Stimulated activated CD8-positive, alpha-beta memory T cell treated with anti-CD3 and anti-CD28 coated beads, Interleukin-4, amount 100 ng/mL, for 1 hour (primary cell): Measurements from ENCODE around the gene CPNE9.
A peak's percentile ranks its signal among the peaks of the same experiment; 100 is the strongest.
"Not testable (repeated sequence)": the region's sequence is repeated elsewhere in the genome, so short reads cannot be mapped to it uniquely, and the experiment has no call there.

ENCODE experiments used
- DNase-seq, 2 donors: peaks; one replicate each; pipeline ENCODE4 v3.0.0-alpha.2; 2020; ENCODE audit warnings: low read depth in 2 of 2, low spot score in 1 of 2

Gene CPNE9

DNA sequence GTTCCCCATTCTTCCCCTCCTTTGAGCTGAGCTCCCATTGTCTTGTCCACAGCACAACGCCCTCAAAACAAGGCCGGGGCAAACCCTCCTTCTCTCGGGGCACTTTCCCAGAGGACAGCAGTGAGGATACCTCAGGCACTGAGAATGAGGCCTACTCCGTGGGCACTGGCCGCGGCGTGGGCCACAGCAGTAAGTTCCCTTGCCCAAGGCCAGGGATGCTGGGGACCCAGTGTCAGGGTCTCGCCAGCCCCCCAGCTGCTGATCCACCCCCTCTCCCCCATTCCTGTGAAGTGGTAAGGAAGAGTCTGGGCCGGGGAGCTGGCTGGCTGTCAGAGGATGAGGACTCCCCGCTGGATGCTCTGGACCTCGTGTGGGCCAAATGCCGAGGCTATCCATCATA, 41.9 kb downstream of the CPNE9 start:
- DNase-seq: no peak

DNA sequence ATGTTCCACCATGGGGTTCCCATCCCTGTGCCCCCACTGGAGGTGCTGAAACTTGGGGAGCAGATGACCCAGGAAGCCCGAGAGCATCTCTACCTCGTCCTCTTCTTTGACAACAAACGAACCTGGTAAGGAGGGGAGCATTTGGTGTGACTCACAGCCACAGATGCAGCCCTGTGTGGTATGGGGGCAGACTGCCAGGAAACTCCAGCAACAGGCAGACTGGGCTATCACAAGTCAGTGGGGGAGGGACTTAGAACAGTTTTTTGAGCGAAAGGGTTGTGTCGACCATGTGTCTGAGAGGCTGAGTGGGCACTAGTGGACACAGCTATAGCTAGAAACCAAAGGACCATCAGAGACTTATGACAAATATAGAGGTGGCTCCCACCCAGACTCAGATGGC, 42.7 kb downstream of the CPNE9 start:
- no peak for DNase-seq

DNA sequence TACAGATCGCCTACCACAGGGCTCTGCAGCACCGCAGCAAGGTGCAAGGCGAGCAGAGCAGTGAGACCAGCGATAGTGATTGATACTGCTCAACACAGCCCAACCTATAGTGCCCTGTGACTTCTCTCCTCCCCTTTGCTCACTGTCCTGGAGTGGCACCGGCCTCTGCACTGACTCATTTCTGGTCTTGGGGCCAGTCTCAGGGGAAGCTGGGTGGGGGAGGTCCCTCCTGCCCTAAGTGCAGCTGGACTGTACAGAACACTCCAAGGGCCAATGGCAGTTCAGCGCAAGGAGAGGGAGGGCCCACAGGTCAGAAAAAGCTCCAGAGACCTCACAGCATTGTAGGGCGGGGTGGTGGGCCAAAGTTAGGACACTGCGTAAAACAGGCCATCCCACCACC, 43.6 kb downstream of the CPNE9 start:
- DNase-seq: no peak

DNA sequence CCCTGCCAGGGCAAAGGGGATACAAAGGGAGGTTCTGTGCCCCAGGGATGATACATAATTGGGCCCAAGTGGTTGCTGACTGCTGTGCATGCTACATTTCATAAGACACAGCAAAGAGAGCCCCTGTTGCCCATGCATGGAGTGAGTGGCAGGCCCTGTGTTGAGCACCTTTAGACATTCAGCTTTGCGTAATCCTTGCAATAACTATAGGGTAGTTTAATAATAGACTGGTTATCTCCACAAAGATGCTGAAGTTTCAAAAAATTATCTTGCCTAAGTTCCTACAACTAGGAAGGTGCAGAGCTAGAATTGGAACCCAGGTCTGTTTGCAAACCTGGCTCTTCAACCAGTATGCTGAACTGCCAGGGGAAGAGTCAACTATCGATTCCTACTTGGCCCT, 44.4 kb downstream of the CPNE9 start:
- no peak for DNase-seq

DNA sequence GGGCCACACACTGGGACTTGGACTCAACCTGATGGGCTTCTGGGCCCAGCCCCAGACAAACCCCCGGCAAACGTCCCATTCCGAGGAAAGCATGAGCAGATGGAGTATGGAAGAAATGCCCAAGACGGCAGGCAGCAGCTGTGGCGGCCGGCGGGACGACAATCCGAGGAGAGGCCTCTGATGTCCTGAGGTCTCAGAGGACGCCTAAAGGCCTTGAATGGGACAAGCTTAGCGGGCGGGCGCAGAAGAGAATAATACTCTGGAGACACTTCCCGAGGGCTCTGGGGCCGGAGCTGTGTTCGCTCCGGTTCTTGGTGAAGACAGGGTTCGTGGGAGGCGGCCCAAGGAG, 45.6 kb downstream of the CPNE9 start:
- DNase-seq: no peak

DNA sequence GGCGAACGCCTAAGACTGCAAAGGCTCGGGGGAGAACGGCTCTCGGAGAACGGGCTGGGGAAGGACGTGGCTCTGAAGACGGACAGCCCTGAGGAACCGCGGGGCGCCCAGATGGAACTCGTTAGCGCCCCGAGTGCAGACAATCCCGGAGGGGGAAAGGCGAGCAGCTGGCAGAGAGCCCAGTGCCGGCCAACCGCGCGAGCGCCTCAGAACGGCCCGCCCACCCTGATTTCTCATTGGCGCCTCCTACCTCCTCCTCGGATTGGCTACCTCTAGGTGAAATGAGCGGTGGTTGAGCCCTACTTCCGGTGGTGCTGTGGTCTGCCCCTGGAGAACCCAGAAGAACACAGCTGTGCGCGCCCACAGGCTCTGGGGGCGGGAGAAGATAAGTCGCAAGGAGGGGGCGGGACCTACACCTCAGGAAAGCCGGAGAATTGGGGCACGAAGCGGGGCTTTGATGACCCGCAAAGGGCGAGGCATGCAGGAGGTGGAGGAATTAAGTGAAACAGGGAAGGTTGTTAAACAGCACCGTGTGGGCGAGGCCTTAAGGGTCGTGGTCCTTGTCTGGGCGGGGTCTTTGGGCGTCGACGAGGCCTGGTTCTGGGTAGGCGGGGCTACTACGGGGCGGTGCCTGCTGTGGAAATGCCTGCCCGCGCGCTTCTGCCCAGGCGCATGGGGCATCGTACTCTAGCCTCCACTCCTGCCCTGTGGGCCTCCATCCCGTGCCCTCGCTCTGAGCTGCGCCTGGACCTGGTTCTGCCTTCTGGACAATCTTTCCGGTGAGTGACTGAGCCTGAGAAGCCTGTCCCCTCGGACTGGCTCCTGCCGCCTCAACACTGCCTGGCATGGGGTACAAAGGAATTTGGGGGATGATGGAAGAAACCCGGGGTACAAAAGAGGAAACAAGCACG, 46.3 kb downstream of the CPNE9 start, which contains the start of gene OGG1:
Gene OGG1, plus strand, starts transcription at position 308 of the 911 bp plus-strand sequence. Its CDS starts 335 bp downstream, at position 643.
- peak; percentile 85 to 90 for DNase-seq

DNA sequence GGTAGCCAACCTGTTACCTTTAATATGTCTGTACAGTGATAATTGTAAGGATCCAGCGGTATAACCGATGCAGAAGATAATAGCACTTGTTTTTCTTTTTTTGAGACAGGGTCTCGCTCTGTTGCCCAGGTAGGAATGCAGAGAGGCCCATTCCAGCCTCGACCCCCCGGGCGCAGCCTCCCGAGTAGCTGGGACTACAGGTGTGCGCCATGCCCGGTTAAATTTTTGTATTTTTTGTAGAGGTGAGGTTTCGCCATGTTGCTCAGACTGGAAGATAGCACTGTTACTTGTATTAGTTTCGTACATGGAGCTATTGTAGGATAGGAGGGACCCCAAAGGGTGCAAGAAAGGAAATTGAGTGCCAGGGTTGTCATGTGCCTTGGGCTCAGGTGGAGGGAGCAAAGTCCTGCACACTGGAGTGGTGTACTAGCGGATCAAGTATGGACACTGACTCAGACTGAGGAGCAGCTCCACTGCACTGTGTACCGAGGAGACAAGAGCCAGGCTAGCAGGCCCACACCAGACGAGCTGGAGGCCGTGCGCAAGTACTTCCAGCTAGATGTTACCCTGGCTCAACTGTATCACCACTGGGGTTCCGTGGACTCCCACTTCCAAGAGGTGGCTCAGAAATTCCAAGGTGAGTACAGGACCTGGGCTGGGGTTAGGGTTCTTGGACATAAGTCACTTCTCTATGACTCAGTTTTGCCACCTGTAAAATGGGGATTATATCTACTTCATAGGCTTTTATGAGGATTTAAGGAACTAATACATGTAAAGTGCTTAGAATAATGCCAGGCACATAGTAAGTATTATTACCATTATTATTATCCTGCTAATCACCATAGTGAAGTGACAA, 47.2 kb downstream of the CPNE9 start:
- DNase-seq: no peak

DNA sequence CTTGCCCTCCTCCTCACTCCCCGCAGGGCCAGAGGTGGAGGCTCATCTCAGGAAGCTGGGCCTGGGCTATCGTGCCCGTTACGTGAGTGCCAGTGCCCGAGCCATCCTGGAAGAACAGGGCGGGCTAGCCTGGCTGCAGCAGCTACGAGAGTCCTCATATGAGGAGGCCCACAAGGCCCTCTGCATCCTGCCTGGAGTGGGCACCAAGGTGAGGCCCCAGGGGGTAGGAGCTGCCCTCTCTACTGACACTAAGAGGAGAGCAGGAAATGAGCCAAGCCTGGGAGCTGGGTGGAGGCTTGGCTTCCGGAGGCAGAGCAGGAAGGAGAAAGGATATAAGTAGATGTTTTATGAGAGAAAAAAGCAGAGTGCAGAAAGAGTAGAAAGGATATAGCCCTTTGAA, 51.0 kb downstream of the CPNE9 start:
- no peak for DNase-seq

DNA sequence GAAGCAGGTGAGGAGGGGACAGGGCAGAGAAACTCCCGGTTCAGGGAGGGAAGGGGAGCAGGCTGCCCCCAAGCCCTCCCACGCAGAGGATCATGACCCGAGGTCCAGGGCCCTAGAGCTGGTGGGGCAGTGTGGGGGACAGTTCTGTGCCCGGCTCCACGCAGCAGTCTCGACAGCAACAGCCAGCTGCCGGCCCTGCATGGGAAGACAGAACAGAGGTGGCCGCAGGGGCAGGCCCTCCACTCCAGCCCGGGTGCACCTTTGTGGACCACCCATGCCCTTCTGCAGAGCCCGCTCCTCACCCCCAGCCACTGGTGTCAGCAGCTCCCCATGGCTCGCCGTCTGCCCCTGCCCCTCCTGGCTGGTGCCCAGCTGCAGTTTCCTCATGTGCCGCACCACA, 53.8 kb downstream of the CPNE9 start:
- no peak for DNase-seq

DNA sequence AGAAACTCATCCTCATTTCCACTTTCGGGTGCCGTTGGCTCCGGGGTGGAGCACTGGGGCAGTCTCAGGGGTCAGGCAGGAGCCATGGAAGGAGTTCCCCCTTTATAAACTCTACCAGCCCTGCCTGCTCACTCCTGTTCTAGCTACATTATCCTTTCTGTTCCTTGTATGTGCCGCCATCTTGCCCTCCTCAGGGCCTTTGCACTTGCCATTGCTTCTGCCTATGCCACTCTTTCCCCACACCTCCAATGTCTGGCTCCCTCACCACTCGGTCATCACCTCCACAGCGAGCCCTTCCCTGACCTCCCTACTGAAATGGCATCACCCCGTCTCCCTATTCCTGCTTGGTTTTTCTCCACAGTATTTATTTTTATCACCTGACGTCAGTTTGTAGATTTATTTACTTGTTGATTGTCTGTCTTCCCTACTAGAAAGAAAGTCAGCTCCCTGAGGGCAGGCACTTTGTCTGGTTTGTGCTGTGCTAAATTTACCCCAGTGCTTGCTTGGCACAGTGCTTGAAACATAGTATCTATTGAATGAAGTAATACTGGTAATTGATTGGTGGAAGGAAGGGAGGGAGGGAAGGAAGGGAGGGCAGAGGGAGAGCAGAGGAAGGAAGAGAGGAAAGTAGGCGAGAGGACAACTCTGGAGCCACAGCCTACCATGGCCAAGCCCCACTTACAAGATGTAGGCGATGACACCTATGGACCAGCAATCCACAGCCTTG, 57.3 kb downstream of the CPNE9 start:
- DNase-seq: no peak

DNA sequence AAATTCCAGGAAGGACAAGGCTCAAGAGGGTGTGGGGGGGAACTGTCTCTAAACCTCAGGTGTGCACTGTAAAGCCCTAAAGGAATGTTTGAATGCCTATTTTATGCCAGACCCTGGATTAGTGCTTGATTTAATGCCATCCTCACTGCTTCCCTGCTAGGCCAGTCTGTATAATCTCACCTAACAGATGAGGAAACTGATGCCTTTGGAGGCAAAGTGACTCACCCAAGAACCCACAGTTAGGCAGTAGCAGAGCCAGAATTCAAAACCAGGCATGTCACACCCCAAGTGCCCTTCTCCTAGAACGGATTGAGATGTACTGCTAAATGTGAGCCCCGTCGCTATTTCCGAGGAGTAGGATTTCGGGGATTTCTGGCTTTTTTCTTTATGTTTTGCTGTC, 58.3 kb downstream of the CPNE9 start:
- no peak for DNase-seq

DNA sequence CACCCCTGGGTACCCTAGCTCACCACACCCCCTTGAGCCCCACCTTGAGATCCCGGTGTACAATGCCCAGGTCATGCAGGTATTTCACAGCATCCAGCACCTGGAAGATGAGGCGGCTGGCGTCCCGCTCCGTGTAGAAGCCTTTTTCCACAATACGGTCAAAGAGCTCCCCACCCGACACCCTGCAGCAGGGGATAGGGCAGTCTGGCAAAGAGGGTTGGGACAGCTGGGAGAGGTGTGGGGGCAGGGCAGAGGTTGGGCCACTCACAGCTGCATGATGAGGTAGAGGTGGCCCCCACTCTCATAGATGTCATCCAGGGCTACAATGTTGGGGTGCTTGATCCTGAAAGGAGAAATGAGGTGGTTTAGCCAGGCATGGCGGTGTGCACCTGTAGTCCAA, 59.2 kb downstream of the CPNE9 start:
- no peak for DNase-seq

DNA sequence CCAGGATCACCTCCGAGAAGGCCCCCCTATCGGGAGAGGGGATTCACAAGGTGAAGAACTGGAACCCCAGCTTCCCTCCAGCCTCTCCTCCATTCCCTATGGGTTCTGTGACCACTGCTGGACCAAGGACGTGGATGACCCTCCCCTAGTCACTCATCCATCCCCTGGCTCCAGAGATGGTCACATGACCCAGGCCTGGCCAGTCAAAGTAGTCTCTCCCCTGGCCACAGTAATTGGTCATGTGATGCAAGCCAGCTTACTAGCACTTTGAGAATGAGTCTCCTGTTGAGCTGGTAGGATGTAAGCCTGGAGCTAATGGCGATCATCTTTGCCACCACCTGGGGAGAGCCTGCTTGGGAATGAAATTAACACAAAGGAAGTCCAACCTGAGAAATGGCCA, 62.2 kb downstream of the CPNE9 start:
- no peak for DNase-seq

DNA sequence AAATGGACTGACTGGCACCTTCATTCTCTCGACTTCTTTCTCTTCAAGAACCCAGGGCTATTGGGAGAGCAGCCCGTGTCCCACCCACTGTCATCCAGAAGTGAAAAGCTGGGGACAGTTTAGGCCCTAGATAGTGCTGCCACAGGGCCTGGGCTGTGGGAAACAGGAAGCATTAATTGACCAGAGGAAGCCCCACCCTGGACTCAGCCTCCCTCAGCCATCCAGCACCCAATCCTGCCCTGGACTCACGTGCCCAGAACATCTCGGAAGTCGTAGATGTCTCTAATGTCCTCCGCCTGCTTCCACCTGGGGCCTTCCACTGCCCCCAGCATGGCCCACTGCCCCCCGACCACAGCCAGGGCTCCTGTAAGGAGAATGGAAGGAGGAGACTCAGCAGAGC, 63.8 kb downstream of the CPNE9 start:
- no peak for DNase-seq

DNA sequence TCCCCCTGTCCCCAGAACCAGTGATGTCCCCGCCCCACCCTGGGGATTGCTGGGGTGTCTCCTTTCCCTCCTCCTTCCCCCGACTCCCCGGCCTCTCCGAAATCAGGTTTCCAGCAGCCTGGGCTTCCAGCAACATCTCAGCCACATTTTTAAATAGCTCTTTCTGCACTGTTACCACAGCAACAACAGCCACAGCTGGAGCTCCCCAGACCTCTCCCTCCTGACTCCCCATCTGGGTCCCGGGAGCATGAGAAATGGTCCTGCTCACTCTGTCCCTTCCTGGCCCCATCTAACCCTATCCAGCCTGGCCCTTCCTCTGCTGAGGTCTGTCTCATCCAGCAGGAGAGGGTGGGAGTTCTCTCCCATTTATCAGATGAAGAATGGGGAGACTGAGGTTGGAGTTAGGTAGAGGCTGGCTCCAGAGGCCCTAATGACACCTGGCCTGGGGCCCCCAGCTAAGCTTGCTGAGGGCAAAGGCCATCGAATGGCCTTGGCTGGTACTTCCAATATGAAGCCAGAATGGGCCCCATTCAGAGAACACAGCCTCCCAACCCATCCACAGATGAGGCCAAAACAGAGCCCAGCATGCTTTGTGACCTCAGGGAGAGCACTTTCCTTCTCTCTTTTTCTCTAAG, 64.6 kb downstream of the CPNE9 start:
- DNase-seq: no peak

DNA sequence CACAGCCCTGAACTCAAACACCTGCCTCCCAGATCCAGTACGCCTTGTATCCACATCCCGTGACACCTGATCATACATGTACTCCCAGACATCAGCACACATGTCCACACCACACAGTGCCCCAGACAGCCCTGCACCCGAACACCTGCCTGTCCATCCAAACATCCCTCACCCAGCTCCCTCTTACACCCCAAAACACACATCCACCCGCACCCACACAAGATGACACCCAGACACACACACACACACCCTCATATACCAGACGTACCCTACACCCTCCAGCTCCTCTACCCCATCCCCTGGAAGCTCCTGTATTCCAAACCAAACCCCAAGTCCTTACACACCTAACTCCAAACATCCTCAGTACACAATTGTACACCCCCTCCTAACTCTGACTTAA, 65.4 kb downstream of the CPNE9 start:
- DNase-seq: no peak

DNA sequence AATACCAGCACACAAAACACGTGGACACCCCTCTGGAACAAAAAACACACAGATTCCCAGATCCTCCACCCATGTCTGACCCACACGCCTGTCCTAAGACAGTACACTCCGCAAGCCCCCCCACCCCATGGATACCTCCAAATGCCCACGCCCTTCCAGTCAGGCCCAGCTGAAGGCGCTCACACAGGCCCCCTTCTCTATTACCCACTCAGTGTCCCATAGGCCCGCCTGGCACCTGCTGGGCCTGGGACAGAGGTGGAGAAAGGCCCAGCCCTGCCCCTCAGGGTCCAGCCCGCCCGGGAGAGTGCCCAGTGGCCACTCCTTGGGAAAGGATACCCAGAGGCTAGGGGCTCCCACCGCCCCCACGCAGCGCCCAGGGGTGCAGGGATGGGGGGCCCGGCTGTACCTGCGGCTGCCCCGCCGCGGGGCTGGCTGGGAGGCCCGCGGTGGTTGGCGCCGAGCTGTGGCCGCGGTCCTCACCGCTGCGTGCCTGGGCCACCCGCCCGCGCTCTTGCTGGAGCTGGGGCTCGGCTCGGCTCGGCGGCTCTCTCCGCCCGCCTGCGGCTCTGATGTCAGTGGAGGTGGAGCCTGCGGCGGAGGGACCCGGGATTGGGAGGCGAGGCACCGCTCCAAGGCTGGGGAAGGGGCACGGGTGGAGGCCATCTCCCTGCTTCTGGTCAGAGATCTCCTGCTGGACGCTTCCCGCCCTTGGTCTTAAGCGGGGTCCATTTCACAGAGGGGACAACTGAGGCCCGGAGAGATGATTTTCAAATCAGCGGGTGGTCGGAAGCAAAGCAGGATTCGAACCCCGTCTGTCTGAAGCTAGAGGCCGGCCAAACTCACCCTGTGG, 66.0 kb downstream of the CPNE9 start, which contains the start of gene CAMK1:
Gene CAMK1, minus strand, starts transcription at position 522 of the 850 bp plus-strand sequence. CDS start 2,198 bp downstream, outside the sequence.
- DNase-seq: no peak

DNA sequence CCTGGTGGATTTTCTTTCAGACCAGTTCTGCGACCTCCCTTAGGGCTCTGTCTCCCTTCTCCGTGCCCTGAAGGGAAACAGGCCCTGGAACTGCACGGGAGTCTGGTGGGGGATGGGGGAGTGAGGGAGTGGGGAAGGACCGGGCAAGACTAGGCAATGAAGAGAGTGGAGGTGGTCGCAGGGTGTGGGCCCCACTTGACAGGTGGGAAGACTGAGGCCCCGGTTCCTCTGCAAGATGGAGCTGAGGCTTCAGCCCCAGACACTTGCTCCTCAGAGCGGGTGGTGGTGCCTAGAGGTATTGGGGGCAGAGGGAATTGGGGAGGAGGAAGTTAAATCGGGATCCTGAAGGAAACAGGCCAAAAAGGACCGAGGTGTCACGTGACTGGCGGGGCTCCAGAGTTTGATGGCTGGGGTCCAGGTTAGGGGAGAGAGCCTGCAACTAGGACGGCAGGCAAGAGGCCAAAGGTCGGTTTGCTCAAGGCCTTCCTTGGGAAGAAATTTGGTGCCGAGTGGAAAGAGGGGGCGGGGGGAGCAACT, 66.7 kb downstream of the CPNE9 start:
- DNase-seq: no peak

DNA sequence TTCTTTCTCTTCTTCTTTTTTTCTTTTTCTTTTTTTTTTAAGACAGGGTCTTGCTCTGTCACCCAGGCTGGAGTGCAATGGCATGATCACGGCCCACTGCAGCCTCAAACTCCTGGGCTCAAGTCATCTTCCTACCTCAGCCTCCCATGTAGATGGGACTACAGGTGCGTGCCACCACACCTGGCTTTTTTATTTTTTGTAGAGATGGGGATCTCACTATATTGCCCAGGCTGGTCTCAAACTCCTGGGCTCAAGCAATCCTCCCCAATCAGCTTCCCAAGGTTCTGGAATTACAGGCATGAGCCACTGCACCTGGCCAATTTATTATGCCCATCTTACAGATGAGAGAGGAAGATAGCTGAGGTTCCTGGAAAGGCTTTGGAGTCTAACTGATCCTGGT, 67.4 kb downstream of the CPNE9 start:
- not testable (repeated sequence) for DNase-seq
